Panc1 (cell line): Measurements from ENCODE around the gene HOXB5. TPM values are rescaled to one million over a fixed set of nuclear protein-coding genes. Genes with fewer than 3 reads are reported as not detected.

ENCODE experiments used
- ATAC-seq: fragments of 200-7000 bp; cut with Tn5 transposase; 2 replicates; pipeline ENCODE4 v1.9.1; 2020; ENCODE audit warnings: mild to moderate bottlenecking, moderate library complexity
- BruUV-seq: library from RNA; stranded (reverse); fragments of 400-500 nt; replicated peaks from 2 replicates; lab custom pipeline; 2021; lab: Mats Ljungman, UMichigan
- CTCF ChIA-PET: fragments of 300-600 bp; sonication (Branson Sonifier 250); formaldehyde crosslinking; loops from one replicate; lab custom pipeline; 2022; ENCODE audit warnings: antibody characterized with exemption; lab: Charles Lee
- POLR2A ChIA-PET: fragments of 300-600 bp; sonication (Branson Sonifier 250); formaldehyde crosslinking; loops from one replicate; lab custom pipeline; 2022; ENCODE audit warnings: antibody characterized with exemption; lab: Charles Lee
- DNase-seq: peaks from one replicate; pipeline ENCODE4 v3.0.0-alpha.2; 2010; ENCODE audit warnings: low read depth, low spot score
- H3K27ac ChIP-seq: 2 replicates; pipeline ENCODE4 v1.5.1; 2011; ENCODE audit warnings: mild to moderate bottlenecking, low read length, inconsistent platforms
- H3K27me3 ChIP-seq: fragments of 200-500 bp; sonication (Bioruptor generic); 2 replicates; pipeline ENCODE4 v1.6.0; 2014; ENCODE audit warnings: low read length, inconsistent platforms; ENCODE audit not compliant: control insufficient read depth, insufficient read depth
- H3K36me3 ChIP-seq: fragments of 200-500 bp; sonication (Bioruptor generic); 2 replicates; pipeline ENCODE4 v1.5.1; 2014; ENCODE audit warnings: inconsistent platforms, mild to moderate bottlenecking, low read length, moderate library complexity; ENCODE audit not compliant: control insufficient read depth, insufficient read depth
- H3K4me1 ChIP-seq: 2 replicates; pipeline ENCODE4 v1.5.1; 2011; ENCODE audit warnings: inconsistent platforms, mild to moderate bottlenecking, low read length, moderate library complexity; ENCODE audit not compliant: control insufficient read depth, insufficient read depth
- H3K4me3 ChIP-seq, 2 experiments: 2 replicates each; pipeline ENCODE4 v1.5.1; 2011 to 2012; ENCODE audit warnings: low read depth in 2 of 2, low read length in 2 of 2, mild to moderate bottlenecking in 2 of 2, inconsistent platforms in 1 of 2, moderate library complexity in 1 of 2
- H3K9me3 ChIP-seq: fragments of 200-500 bp; sonication (Bioruptor generic); 2 replicates; pipeline ENCODE4 v1.5.1; 2014; ENCODE audit warnings: low read depth, mild to moderate bottlenecking, inconsistent platforms, low read length, moderate library complexity; ENCODE audit not compliant: control insufficient read depth, insufficient read depth
- CTCF ChIP-seq: fragments of 450-650 bp; IDR thresholded peaks from 2 replicates; pipeline ENCODE4 v1.5.1; 2017; ENCODE audit warnings: mild to moderate bottlenecking
- POLR2AphosphoS5 ChIP-seq: IDR thresholded peaks from 2 replicates; pipeline ENCODE4 v1.6.1; 2012; ENCODE audit warnings: mild to moderate bottlenecking, low read depth, low read length, moderate library complexity
- SIN3A ChIP-seq: IDR thresholded peaks from 2 replicates; pipeline ENCODE4 v1.6.1; 2012; ENCODE audit warnings: low read depth, mild to moderate bottlenecking, low read length, moderate library complexity, borderline replicate concordance; ENCODE audit not compliant: insufficient read depth
- TCF7L2 ChIP-seq: IDR thresholded peaks from 2 replicates; pipeline ENCODE4 v1.6.1; 2011; ENCODE audit warnings: mild to moderate bottlenecking, low read depth, low read length, inconsistent platforms
- in situ Hi-C: cut with HindIII; loops from 2 replicates; pipeline ENCODE4 v1.10.0; 2016; ENCODE audit warnings: low sequenced_read_pairs, low pct_unique_long_range_greater_than_20kb
- intact Hi-C: fragments of 100-400 bp; cut with micrococcal nuclease; formaldehyde crosslinking; loops from one replicate; pipeline ENCODE4 v1.10.0; 2022; ENCODE audit not compliant: unreplicated experiment
- total RNA-seq: library from RNA; stranded (reverse); gene quantifications from one replicate; pipeline ENCODE4 v1.2.1, GENCODE V29; 2021; ENCODE audit not compliant: unreplicated experiment
- TF ChIP-seq, protein P1 (sequence below), 2 experiments: IDR thresholded peaks; 2 replicates each; pipeline ENCODE4 v1.6.1; 2011 to 2012; ENCODE audit warnings: low read depth in 2 of 2, control low read depth in 1 of 2, low read length in 1 of 2, mild to moderate bottlenecking in 1 of 2, moderate library complexity in 1 of 2; ENCODE audit not compliant: insufficient read depth in 1 of 2

The HOXB5 gene
- total RNA-seq, 1 experiment from 2014 or later: 67.2 TPM

DNA sequence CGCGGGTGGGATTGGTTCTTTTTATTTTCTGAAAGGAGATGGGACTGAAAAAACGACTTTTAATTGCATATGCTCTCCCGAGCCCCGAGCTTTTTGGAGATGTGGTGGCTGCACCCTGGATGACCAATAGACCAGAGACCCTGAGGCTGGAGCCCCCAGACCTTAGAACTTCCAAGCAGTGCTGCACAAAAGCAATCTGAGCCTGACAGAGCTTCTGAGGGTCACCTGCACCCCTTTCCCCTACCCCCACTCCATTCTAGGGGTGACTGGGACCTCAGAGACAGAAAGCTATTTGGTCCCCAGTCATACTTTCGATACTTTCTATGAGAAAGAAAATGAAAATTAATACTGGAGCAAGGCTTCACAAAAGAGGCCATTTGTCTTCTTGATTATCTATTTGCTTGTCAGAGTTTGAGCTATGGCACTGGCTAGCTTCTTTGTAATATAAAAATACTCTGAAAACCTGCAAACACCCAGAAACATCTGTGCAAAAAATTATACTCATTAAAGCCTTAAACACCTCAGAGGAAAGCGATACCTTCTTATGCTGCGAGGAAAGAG is 19.0 kb downstream of the HOXB5 start:
- ChIA-PET CTCF (no interaction called here), POLR2A (interaction anchor here (0.7 to 1.2 kb wide), 3 partner anchors 8 to 113 kb away, joined by 3 to 4 read pairs (median 3); no protein-coding TSS in a partner anchor)
- in situ Hi-C loops: no loop called here
- intact Hi-C loops: loop anchor here (1.0 kb wide), 1 partner anchor 36 kb away; no protein-coding TSS in a partner anchor
- Histone ChIP-seq H3K4me3 (peak overlapping the region; percentile 70 to 99), H3K36me3 (peaks cover 12% of the 10 kb centered on the region), H3K27ac (peak overlapping the region; percentile 97), H3K9me3 (no peaks in the 10 kb centered on the region), H3K27me3 (no peaks in the 10 kb centered on the region), H3K4me1 (peaks cover 88% of the 10 kb centered on the region)
- DNase-seq: no peak
- TF ChIP-seq POLR2AphosphoS5 (no peak; the same call in 1 of the 2 replicates), TCF7L2 (no peak), SIN3A (0 out of 2 replicates have a peak, but pooled peaks have one; percentile 69)
- TF ChIP-seq, protein P1, sequence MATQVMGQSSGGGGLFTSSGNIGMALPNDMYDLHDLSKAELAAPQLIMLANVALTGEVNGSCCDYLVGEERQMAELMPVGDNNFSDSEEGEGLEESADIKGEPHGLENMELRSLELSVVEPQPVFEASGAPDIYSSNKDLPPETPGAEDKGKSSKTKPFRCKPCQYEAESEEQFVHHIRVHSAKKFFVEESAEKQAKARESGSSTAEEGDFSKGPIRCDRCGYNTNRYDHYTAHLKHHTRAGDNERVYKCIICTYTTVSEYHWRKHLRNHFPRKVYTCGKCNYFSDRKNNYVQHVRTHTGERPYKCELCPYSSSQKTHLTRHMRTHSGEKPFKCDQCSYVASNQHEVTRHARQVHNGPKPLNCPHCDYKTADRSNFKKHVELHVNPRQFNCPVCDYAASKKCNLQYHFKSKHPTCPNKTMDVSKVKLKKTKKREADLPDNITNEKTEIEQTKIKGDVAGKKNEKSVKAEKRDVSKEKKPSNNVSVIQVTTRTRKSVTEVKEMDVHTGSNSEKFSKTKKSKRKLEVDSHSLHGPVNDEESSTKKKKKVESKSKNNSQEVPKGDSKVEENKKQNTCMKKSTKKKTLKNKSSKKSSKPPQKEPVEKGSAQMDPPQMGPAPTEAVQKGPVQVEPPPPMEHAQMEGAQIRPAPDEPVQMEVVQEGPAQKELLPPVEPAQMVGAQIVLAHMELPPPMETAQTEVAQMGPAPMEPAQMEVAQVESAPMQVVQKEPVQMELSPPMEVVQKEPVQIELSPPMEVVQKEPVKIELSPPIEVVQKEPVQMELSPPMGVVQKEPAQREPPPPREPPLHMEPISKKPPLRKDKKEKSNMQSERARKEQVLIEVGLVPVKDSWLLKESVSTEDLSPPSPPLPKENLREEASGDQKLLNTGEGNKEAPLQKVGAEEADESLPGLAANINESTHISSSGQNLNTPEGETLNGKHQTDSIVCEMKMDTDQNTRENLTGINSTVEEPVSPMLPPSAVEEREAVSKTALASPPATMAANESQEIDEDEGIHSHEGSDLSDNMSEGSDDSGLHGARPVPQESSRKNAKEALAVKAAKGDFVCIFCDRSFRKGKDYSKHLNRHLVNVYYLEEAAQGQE (IDR thresholded peaks at IDR 0.05; ENCODE audit: insufficient read depth in 1 of 2, low read depth in 2 of 2, low read length in 1 of 2): no peak
- no TSS peak for BruUV-seq
- ATAC-seq: no peak

DNA sequence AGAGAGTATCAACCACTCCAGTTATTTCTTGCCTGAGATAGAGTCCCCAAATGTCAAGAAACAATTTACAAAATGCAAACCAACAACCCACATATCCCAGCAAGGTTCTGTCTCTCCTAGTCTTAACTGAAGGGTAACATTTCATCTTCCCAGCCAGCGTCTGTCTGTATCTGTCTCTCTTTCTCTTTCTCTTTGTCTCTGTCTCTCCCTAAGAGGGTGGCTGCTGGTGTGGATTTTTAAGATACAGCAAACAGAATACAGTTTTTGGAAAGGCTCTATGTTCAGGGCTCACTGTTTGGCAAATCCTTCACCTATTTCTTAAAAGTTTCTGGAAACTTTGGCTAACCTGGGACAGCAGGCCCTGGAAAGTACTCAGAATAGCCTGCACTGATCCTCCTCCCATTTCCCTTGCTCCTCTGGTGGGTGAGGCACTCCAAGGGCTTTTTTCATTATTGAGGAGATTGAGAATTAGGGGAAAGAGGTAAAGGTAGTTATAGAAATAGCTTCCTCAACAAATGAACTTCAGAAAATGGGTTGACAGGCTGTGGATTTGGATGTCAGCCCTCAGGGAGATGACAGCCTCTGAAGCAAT is 21.7 kb downstream of the HOXB5 start:
- peak overlapping the region; percentile 97 for H3K27ac ChIP-seq

More for the DNA sequence above, 21.7 kb downstream of the HOXB5 start:
- no peak for TF ChIP-seq TCF7L2
- no peak for TF ChIP-seq CTCF
- no peak; the same call in 1 of the 2 replicates for TF ChIP-seq POLR2AphosphoS5
- no peak for TF ChIP-seq SIN3A
- TF ChIP-seq, protein P1 (IDR thresholded peaks at IDR 0.05; ENCODE audit: insufficient read depth in 1 of 2, low read depth in 2 of 2, low read length in 1 of 2): no peak
- no peak for DNase-seq
- BruUV-seq: no TSS peak
- ATAC-seq: no peak; the same call in 1 of the 2 replicates
- Histone ChIP-seq H3K27me3 (no peaks in the 10 kb centered on the region), H3K36me3 (peaks cover 15% of the 10 kb centered on the region), H3K4me3 (peak overlapping the region; percentile 22 to 99; a peak in 3 of 4 replicates), H3K4me1 (peaks cover 97% of the 10 kb centered on the region), H3K9me3 (no peaks in the 10 kb centered on the region)
- ChIA-PET POLR2A (interaction anchor here (0.7 kb wide), 1 partner anchor 16 kb away, joined by 3 read pairs; no protein-coding TSS in a partner anchor), CTCF (no interaction called here)
- in situ Hi-C loops: no loop called here
- intact Hi-C loops: no loop called here
